DOHH2 (cell line): ENCODE data around the gene PRMT7.

Experiments used
- H3F3A ChIP-seq: fragments of 200-600 bp; sonication (generic), shearing (Covaris generic); 2 replicates; pipeline ENCODE4 v1.6.0; 2016; ENCODE audit warnings: antibody characterized with exemption, mild to moderate bottlenecking; ENCODE audit not compliant: control insufficient read depth, insufficient read depth
- H3K27ac ChIP-seq: fragments of 200-600 bp; sonication (generic); 2 replicates; pipeline ENCODE4 v1.5.1; 2014; ENCODE audit warnings: low read depth, mild to moderate bottlenecking, low read length, moderate library complexity
- H3K27me3 ChIP-seq: fragments of 200-600 bp; sonication (generic); 2 replicates; pipeline ENCODE4 v1.6.1; 2014; ENCODE audit warnings: mild to moderate bottlenecking, low read length, mixed read lengths; ENCODE audit not compliant: control insufficient read depth
- H3K36me3 ChIP-seq: fragments of 200-600 bp; sonication (generic); 2 replicates; pipeline ENCODE4 v1.6.1; 2014; ENCODE audit warnings: mild to moderate bottlenecking, low read length, moderate library complexity, mixed read lengths; ENCODE audit not compliant: control insufficient read depth
- H3K4me1 ChIP-seq: fragments of 200-600 bp; sonication (generic); 2 replicates; pipeline ENCODE4 v1.6.1; 2014; ENCODE audit warnings: mild to moderate bottlenecking, low read length, mixed read lengths; ENCODE audit not compliant: control insufficient read depth
- H3K4me2 ChIP-seq: fragments of 200-600 bp; sonication (generic); 2 replicates; pipeline ENCODE4 v1.6.0; 2014; ENCODE audit warnings: mild to moderate bottlenecking, low read length, moderate library complexity
- H3K4me3 ChIP-seq: fragments of 200-600 bp; sonication (generic); 2 replicates; pipeline ENCODE4 v1.5.1; 2014; ENCODE audit warnings: mild to moderate bottlenecking, low read length, mixed read lengths
- H3K79me2 ChIP-seq: fragments of 200-600 bp; sonication (generic); 2 replicates; pipeline ENCODE4 v1.6.1; 2014; ENCODE audit warnings: mild to moderate bottlenecking, low read length, mixed read lengths; ENCODE audit not compliant: control insufficient read depth
- H3K9me2 ChIP-seq: fragments of 200-600 bp; sonication (generic); replicated peaks from 2 replicates; pipeline ENCODE4 v1.6.1; 2014; ENCODE audit warnings: mild to moderate bottlenecking, low read length, mixed read lengths; ENCODE audit not compliant: control insufficient read depth
- H3K9me3 ChIP-seq: fragments of 200-600 bp; sonication (generic); 2 replicates; pipeline ENCODE4 v1.6.1; 2014; ENCODE audit warnings: antibody characterized with exemption, low read length, mixed read lengths; ENCODE audit not compliant: control insufficient read depth, insufficient read depth
- H4K20me1 ChIP-seq: fragments of 200-600 bp; sonication (generic); 2 replicates; pipeline ENCODE4 v1.6.0; 2014; ENCODE audit warnings: low read depth, mild to moderate bottlenecking, antibody characterized with exemption, low read length, moderate library complexity; ENCODE audit not compliant: control insufficient read depth, insufficient read depth
- CTCF ChIP-seq: fragments of 200-600 bp; sonication (generic); IDR thresholded peaks from one replicate; pipeline ENCODE4 v1.5.1; 2014; ENCODE audit warnings: antibody characterized with exemption, mild to moderate bottlenecking, low read depth, low read length; ENCODE audit not compliant: poor library complexity, severe bottlenecking
- EZH2phosphoT487 ChIP-seq: fragments of 200-600 bp; sonication (generic); IDR thresholded peaks from 2 replicates; pipeline ENCODE4 v1.6.1; 2017; ENCODE audit warnings: borderline replicate concordance, mild to moderate bottlenecking, antibody characterized with exemption, low read length, moderate library complexity, mixed read lengths

The PRMT7 gene

GRCh38 chr16:68354816-68355215, 44.0 kb downstream of the PRMT7 start:
- Histone ChIP-seq H3K36me3 (peaks cover 66% of the 10 kb centered on the region), H3K4me2 (no peak overlapping the region), H3K4me3 (no peak overlapping the region), H3K9me3 (no peaks in the 10 kb centered on the region), H3F3A (no peaks in the 10 kb centered on the region), H3K4me1 (peaks cover 10% of the 10 kb centered on the region), H4K20me1 (no peaks in the 10 kb centered on the region), H3K27me3 (no peaks in the 10 kb centered on the region), H3K9me2 (no peaks in the 10 kb centered on the region), H3K79me2 (no peaks in the 10 kb centered on the region), H3K27ac (no peak overlapping the region)
- TF ChIP-seq EZH2phosphoT487 (no peak), CTCF (no peak)

- Histone ChIP-seq H3K79me2 (no peaks in the 10 kb centered on the region), H3K4me2 (no peak overlapping the region), H3K36me3 (peaks cover 57% of the 10 kb centered on the region), H4K20me1 (no peaks in the 10 kb centered on the region), H3K4me1 (peaks cover 10% of the 10 kb centered on the region), H3K27ac (no peak overlapping the region), H3F3A (no peaks in the 10 kb centered on the region), H3K4me3 (no peak overlapping the region), H3K9me3 (no peaks in the 10 kb centered on the region), H3K9me2 (no peaks in the 10 kb centered on the region), H3K27me3 (no peaks in the 10 kb centered on the region)
- TF ChIP-seq CTCF (no peak), EZH2phosphoT487 (no peak)
Observed at GRCh38 chr16:68355447-68356248, 44.8 kb downstream of the PRMT7 start.

- Histone ChIP-seq H3K36me3 (peaks cover 55% of the 10 kb centered on the region), H4K20me1 (no peaks in the 10 kb centered on the region), H3F3A (no peaks in the 10 kb centered on the region), H3K27ac (no peak overlapping the region), H3K4me1 (peaks cover 10% of the 10 kb centered on the region), H3K9me3 (no peaks in the 10 kb centered on the region), H3K27me3 (no peaks in the 10 kb centered on the region), H3K9me2 (no peaks in the 10 kb centered on the region), H3K79me2 (no peaks in the 10 kb centered on the region), H3K4me3 (no peak overlapping the region), H3K4me2 (no peak overlapping the region)
- TF ChIP-seq EZH2phosphoT487 (no peak), CTCF (no peak)
Observed at GRCh38 chr16:68356249-68356918, 45.6 kb downstream of the PRMT7 start.
